Subcutaneous abdominal adipose tissue (tissue), 5 donors: ENCODE results near the gene ANO2.

Experiments
- H3K27ac ChIP-seq: one replicate; pipeline ENCODE4 v1.7.0; 2013; ENCODE audit warnings: low read depth, mild to moderate bottlenecking, inconsistent platforms, low read length, moderate library complexity
- H3K27me3 ChIP-seq, 5 donors: one replicate each; pipeline ENCODE4 v1.7.0; 2013; ENCODE audit warnings: low read length in 5 of 5, inconsistent platforms in 1 of 5; ENCODE audit not compliant: control insufficient read depth in 5 of 5, insufficient read depth in 4 of 5
- H3K36me3 ChIP-seq, 5 donors: one replicate each; pipeline ENCODE4 v1.7.0; 2013; ENCODE audit warnings: low read length in 5 of 5; ENCODE audit not compliant: control insufficient read depth in 5 of 5, insufficient read depth in 5 of 5
- H3K4me1 ChIP-seq, 5 donors: one replicate each; pipeline ENCODE4 v1.7.0; 2013; ENCODE audit warnings: low read length in 5 of 5, mild to moderate bottlenecking in 3 of 5, moderate library complexity in 1 of 5; ENCODE audit not compliant: control insufficient read depth in 5 of 5, insufficient read depth in 5 of 5
- H3K4me3 ChIP-seq, 5 donors: one replicate each; pipeline ENCODE4 v1.7.0; 2013; ENCODE audit warnings: low read length in 5 of 5, low read depth in 1 of 5
- H3K9ac ChIP-seq, 5 donors: one replicate each; pipeline ENCODE4 v1.7.0; 2013; ENCODE audit warnings: low read length in 5 of 5, mild to moderate bottlenecking in 4 of 5, moderate library complexity in 3 of 5
- H3K9me3 ChIP-seq, 5 donors: one replicate each; pipeline ENCODE4 v1.7.0; 2013; ENCODE audit warnings: low read length in 5 of 5; ENCODE audit not compliant: control insufficient read depth in 5 of 5
- donor health status: healthy.
- donor health status: healthy.
- donor health status: healthy.
- donor health status: healthy.
- donor health status: healthy.

The ANO2 gene

GRCh38 chr12:5779401-5779800 is 165.7 kb downstream of the ANO2 start:
- Histone ChIP-seq H3K9me3 (no peaks in the 10 kb centered on the region), H3K27me3 (peaks cover 0 to 3% (median 0%) of the 10 kb centered on the region in 5 donors), H3K4me1 (peaks cover 0 to 15% (median 1%) of the 10 kb centered on the region in 5 donors), H3K27ac (no peak overlapping the region), H3K36me3 (no peaks in the 10 kb centered on the region), H3K9ac (no peak overlapping the region), H3K4me3 (no peak overlapping the region)

- Histone ChIP-seq H3K27ac (no peak overlapping the region), H3K4me1 (peaks cover 0 to 15% (median 1%) of the 10 kb centered on the region in 5 donors), H3K36me3 (no peaks in the 10 kb centered on the region), H3K9me3 (no peaks in the 10 kb centered on the region), H3K27me3 (peaks cover 0 to 3% (median 0%) of the 10 kb centered on the region in 5 donors), H3K9ac (no peak overlapping the region), H3K4me3 (no peak overlapping the region)
These were observed 166.2 kb downstream of the ANO2 start for GRCh38 chr12:5778821-5779220.

- H3K4me1 ChIP-seq = peaks cover 0 to 24% (median 1%) of the 10 kb centered on the region in 5 donors
- no peaks in the 10 kb centered on the region for H3K36me3 ChIP-seq
- peaks cover 0 to 6% (median 2%) of the 10 kb centered on the region in 5 donors for H3K27me3 ChIP-seq
- H3K27ac ChIP-seq = no peak overlapping the region
- H3K9me3 ChIP-seq = no peaks in the 10 kb centered on the region
- no peak overlapping the region for H3K4me3 ChIP-seq
- H3K9ac ChIP-seq = no peak overlapping the region
These were observed 167.6 kb downstream of the ANO2 start for GRCh38 chr12:5777451-5777850.

GRCh38 chr12:5776091-5776490 is 169.0 kb downstream of the ANO2 start:
- Histone ChIP-seq H3K36me3 (no peaks in the 10 kb centered on the region), H3K27ac (no peak overlapping the region), H3K27me3 (peaks cover 0 to 6% (median 2%) of the 10 kb centered on the region in 5 donors), H3K9me3 (no peaks in the 10 kb centered on the region), H3K9ac (no peak overlapping the region), H3K4me3 (no peak overlapping the region), H3K4me1 (peaks cover 0 to 24% (median 1%) of the 10 kb centered on the region in 5 donors)

- Histone ChIP-seq H3K4me3 (no peak overlapping the region), H3K36me3 (no peaks in the 10 kb centered on the region), H3K27ac (no peak overlapping the region), H3K9ac (no peak overlapping the region), H3K4me1 (peaks cover 0 to 9% (median 0%) of the 10 kb centered on the region in 5 donors), H3K27me3 (peaks cover 0 to 6% (median 2%) of the 10 kb centered on the region in 5 donors), H3K9me3 (no peaks in the 10 kb centered on the region)
These were observed 171.5 kb downstream of the ANO2 start for GRCh38 chr12:5773550-5773949.

GRCh38 chr12:5771756-5772155 is 173.3 kb downstream of the ANO2 start:
- Histone ChIP-seq H3K4me3 (no peak overlapping the region), H3K9me3 (peaks cover 0 to 6% (median 0%) of the 10 kb centered on the region in 5 donors), H3K27me3 (peaks cover 0 to 6% (median 3%) of the 10 kb centered on the region in 5 donors)

GRCh38 chr12:5770727-5771126 is 174.3 kb downstream of the ANO2 start:
- Histone ChIP-seq H3K9me3 (peaks cover 0 to 9% (median 0%) of the 10 kb centered on the region in 5 donors), H3K9ac (no peak overlapping the region), H3K27me3 (peaks cover 0 to 6% (median 3%) of the 10 kb centered on the region in 5 donors), H3K27ac (no peak overlapping the region), H3K4me1 (peaks cover 0 to 9% (median 0%) of the 10 kb centered on the region in 5 donors), H3K36me3 (no peaks in the 10 kb centered on the region), H3K4me3 (no peak overlapping the region)

More at GRCh38 chr12:5771756-5772155, 173.3 kb downstream of the ANO2 start:
- Histone ChIP-seq H3K4me1 (peaks cover 0 to 9% (median 0%) of the 10 kb centered on the region in 5 donors), H3K9ac (no peak overlapping the region), H3K36me3 (no peaks in the 10 kb centered on the region), H3K27ac (no peak overlapping the region)

- H3K9me3 ChIP-seq = peaks cover 0 to 9% (median 0%) of the 10 kb centered on the region in 5 donors
- H3K4me3 ChIP-seq = no peak overlapping the region
- peaks cover 0 to 9% (median 0%) of the 10 kb centered on the region in 5 donors for H3K4me1 ChIP-seq
- H3K27me3 ChIP-seq = peaks cover 0 to 3% (median 3%) of the 10 kb centered on the region in 5 donors
- H3K9ac ChIP-seq = no peak overlapping the region
- H3K36me3 ChIP-seq = no peaks in the 10 kb centered on the region
- no peak overlapping the region for H3K27ac ChIP-seq
These were observed 176.4 kb downstream of the ANO2 start for GRCh38 chr12:5768581-5769196.

- H3K27ac ChIP-seq = no peak overlapping the region
- peaks cover 0 to 3% (median 3%) of the 10 kb centered on the region in 5 donors for H3K27me3 ChIP-seq
- H3K9ac ChIP-seq = no peak overlapping the region
- H3K9me3 ChIP-seq = peaks cover 0 to 9% (median 0%) of the 10 kb centered on the region in 5 donors
- H3K4me3 ChIP-seq = no peak overlapping the region
- H3K36me3 ChIP-seq = no peaks in the 10 kb centered on the region
- H3K4me1 ChIP-seq = peaks cover 0 to 4% (median 0%) of the 10 kb centered on the region in 5 donors
These were observed 176.9 kb downstream of the ANO2 start for GRCh38 chr12:5768171-5768570.

GRCh38 chr12:5758347-5758746 is 186.7 kb downstream of the ANO2 start:
- Histone ChIP-seq H3K4me1 (no peaks in the 10 kb centered on the region), H3K27ac (no peak overlapping the region), H3K27me3 (peaks cover 0 to 6% (median 4%) of the 10 kb centered on the region in 5 donors), H3K36me3 (peaks cover 0 to 7% (median 5%) of the 10 kb centered on the region in 5 donors), H3K4me3 (no peak overlapping the region), H3K9me3 (peaks cover 0 to 3% (median 2%) of the 10 kb centered on the region in 5 donors), H3K9ac (no peak overlapping the region)
